GM18867 (cell line): ENCODE data around the gene SPTBN4.
"Not testable (repeated sequence)": the region's sequence is repeated elsewhere in the genome, so short reads cannot be mapped to it uniquely, and the experiment has no call there.

Experiments used
- ATAC-seq: cut with Tn5 transposase; IDR thresholded peaks from one replicate; pipeline ENCODE4 v1.9.1; 2021; ENCODE audit warnings: mild to moderate bottlenecking, moderate library complexity; ENCODE audit not compliant: unreplicated experiment

Gene SPTBN4

GRCh38 chr19:40528078-40528477 is 61.3 kb downstream of the SPTBN4 start:
- ATAC-seq, result no peak

GRCh38 chr19:40528533-40529092 is 61.8 kb downstream of the SPTBN4 start:
- ATAC-seq, result no peak

- ATAC-seq, result peak; percentile 65
These were observed 62.5 kb downstream of the SPTBN4 start for GRCh38 chr19:40529093-40529954.

- ATAC-seq, result no peak
These were observed 63.5 kb downstream of the SPTBN4 start for GRCh38 chr19:40530091-40530901.

- ATAC-seq, result no peak
These were observed 66.7 kb downstream of the SPTBN4 start for GRCh38 chr19:40533508-40533907.

GRCh38 chr19:40534148-40534547 is 67.3 kb downstream of the SPTBN4 start:
- no peak for ATAC-seq

GRCh38 chr19:40539070-40539469 is 72.3 kb downstream of the SPTBN4 start:
- no peak for ATAC-seq

GRCh38 chr19:40542202-40542859 is 75.5 kb downstream of the SPTBN4 start:
- ATAC-seq, result no peak

- no peak for ATAC-seq
These were observed 76.3 kb downstream of the SPTBN4 start for GRCh38 chr19:40543029-40543597.

- not testable (repeated sequence) for ATAC-seq
These were observed 79.5 kb downstream of the SPTBN4 start for GRCh38 chr19:40546153-40546841.

GRCh38 chr19:40547190-40547589 is 80.4 kb downstream of the SPTBN4 start:
- not testable (repeated sequence) for ATAC-seq

- ATAC-seq, result no peak
These were observed 81.0 kb downstream of the SPTBN4 start for GRCh38 chr19:40547836-40548235.

- ATAC-seq, result no peak
These were observed 82.4 kb downstream of the SPTBN4 start for GRCh38 chr19:40549007-40549708.

GRCh38 chr19:40550951-40551350 is 84.2 kb downstream of the SPTBN4 start:
- no peak for ATAC-seq

GRCh38 chr19:40552848-40553247 is 86.0 kb downstream of the SPTBN4 start:
- no peak for ATAC-seq

- ATAC-seq, result no peak
These were observed 87.4 kb downstream of the SPTBN4 start for GRCh38 chr19:40553885-40554857.

GRCh38 chr19:40555978-40556689 is 89.3 kb downstream of the SPTBN4 start:
- no peak for ATAC-seq
